ENCODE results near the gene AASDH. TPM values are rescaled to one million over a fixed set of nuclear protein-coding genes. Genes with fewer than 3 reads are reported as not detected.

AASDH gene
- total RNA-seq, 1 experiment from 2014 or later = 11.5 TPM

DNA sequence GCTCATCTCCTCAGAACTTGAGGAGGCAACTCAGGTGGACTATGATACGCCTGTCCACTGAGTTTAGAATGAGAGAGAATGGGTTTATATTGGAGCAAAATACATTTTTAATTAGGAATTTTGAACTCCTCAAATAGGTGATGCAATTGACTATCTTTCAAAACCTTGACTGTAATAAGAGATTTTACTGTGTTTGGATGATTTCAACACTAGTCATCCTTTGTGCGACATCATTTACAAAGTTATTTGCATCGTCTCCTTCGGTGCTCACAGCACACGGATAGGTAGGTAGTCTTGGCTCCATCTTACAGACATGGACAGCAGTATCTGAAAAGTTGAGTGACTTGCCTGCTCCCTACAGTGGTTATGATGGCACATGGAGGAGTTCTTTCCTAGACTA, 67.0 kb downstream of the AASDH start:
- Histone ChIP-seq H4K20me1 (ENCODE audit: insufficient read depth) (no peaks in the 10 kb centered on the region), H3K27ac (no peak overlapping the region), H3K9me2 (ENCODE audit: insufficient read depth) (no peaks in the 10 kb centered on the region), H3K4me3 (no peak overlapping the region), H3K79me2 (ENCODE audit: low read depth) (no peaks in the 10 kb centered on the region), H2AFZ (no peak overlapping the region), H3K4me1 (replicated peaks; ENCODE audit: insufficient read depth) (no peaks in the 10 kb centered on the region), H3F3A (ENCODE audit: insufficient read depth, low read depth) (no peaks in the 10 kb centered on the region), H3K36me3 (ENCODE audit: low read depth) (no peaks in the 10 kb centered on the region), H3K27me3 (ENCODE audit: insufficient read depth, low read depth) (no peaks in the 10 kb centered on the region), H3K9me3 (ENCODE audit: insufficient read depth, low read depth) (no peaks in the 10 kb centered on the region), H3K4me2 (no peak overlapping the region)
- TF ChIP-seq, protein P1, sequence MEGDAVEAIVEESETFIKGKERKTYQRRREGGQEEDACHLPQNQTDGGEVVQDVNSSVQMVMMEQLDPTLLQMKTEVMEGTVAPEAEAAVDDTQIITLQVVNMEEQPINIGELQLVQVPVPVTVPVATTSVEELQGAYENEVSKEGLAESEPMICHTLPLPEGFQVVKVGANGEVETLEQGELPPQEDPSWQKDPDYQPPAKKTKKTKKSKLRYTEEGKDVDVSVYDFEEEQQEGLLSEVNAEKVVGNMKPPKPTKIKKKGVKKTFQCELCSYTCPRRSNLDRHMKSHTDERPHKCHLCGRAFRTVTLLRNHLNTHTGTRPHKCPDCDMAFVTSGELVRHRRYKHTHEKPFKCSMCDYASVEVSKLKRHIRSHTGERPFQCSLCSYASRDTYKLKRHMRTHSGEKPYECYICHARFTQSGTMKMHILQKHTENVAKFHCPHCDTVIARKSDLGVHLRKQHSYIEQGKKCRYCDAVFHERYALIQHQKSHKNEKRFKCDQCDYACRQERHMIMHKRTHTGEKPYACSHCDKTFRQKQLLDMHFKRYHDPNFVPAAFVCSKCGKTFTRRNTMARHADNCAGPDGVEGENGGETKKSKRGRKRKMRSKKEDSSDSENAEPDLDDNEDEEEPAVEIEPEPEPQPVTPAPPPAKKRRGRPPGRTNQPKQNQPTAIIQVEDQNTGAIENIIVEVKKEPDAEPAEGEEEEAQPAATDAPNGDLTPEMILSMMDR (conservative IDR thresholded peaks at IDR 0.05) = no peak
- no peak for DNase-seq
- no TSS peak for BruUV-seq (replicated peaks)
- CTCF ChIA-PET = no interaction called here
- intact Hi-C loops (cut with micrococcal nuclease; ENCODE audit: unreplicated experiment) = no loop called here
- POLR2A ChIA-PET (ENCODE audit: unreplicated experiment) = no interaction called here

DNA sequence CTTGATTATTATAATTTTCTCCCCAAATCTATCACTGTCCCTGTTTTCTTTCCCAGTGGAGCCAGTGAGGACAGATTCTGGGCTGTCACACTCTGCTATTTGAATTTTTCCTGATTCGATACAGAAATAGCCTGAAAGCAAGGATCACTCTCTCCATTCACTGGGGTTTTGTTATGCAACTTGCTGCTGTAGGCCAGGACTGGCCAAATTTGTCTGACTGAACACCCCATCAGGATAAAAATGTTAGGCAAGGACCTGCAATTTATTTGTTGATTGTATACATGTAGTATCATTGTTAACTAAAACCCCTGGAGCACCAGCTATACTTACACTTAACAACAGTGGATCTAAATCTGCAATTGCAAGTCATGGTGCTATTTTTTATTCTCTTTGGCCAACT, 68.7 kb downstream of the AASDH start:
- TF ChIP-seq, protein P1 (conservative IDR thresholded peaks at IDR 0.05) = no peak
- no peak for TF ChIP-seq EZH2 (IDR thresholded peaks at IDR 0.05; ENCODE audit: low read depth)
- no peaks in the 10 kb centered on the region for H3K36me3 ChIP-seq (ENCODE audit: low read depth)
- no peaks in the 10 kb centered on the region for H4K20me1 ChIP-seq (ENCODE audit: insufficient read depth)
- H3K27ac ChIP-seq = no peak overlapping the region
- POLR2A ChIA-PET (ENCODE audit: unreplicated experiment) = no interaction called here
- no peak overlapping the region for H3K4me3 ChIP-seq
- no peak overlapping the region for H2AFZ ChIP-seq
- CTCF ChIA-PET = no interaction called here
- no TSS peak for BruUV-seq (replicated peaks)
- no peaks in the 10 kb centered on the region for H3K79me2 ChIP-seq (ENCODE audit: low read depth)
- intact Hi-C loops (cut with micrococcal nuclease; ENCODE audit: unreplicated experiment) = no loop called here
- H3K9me2 ChIP-seq (ENCODE audit: insufficient read depth) = no peaks in the 10 kb centered on the region
- no peak for DNase-seq
- no peaks in the 10 kb centered on the region for H3K4me1 ChIP-seq (replicated peaks; ENCODE audit: insufficient read depth)
- no peaks in the 10 kb centered on the region for H3K9me3 ChIP-seq (ENCODE audit: insufficient read depth, low read depth)
- H3K27me3 ChIP-seq (ENCODE audit: insufficient read depth, low read depth) = no peaks in the 10 kb centered on the region
- no peak overlapping the region for H3K4me2 ChIP-seq
- no peaks in the 10 kb centered on the region for H3F3A ChIP-seq (ENCODE audit: insufficient read depth, low read depth)

DNA sequence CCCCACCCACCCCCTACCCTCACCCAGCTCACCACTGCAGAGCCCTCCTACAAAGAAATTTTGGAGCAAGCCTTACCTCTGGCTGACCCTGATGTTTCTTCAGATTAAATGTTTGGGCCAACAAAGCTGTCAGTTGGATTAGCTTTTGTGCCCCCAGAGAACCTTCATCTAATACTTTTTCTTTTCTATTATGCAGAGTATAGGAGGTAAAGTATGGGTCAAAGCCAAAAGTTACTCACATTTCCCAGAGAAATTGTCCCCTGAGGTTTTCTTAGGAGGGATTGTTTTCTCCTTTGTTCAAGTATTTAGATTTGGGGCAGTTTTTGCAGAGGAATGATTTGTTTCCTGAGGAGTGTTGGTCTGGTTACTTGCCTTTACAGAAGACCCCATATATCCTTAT, 69.5 kb downstream of the AASDH start:
- no peaks in the 10 kb centered on the region for H3K36me3 ChIP-seq (ENCODE audit: low read depth)
- TF ChIP-seq, protein P1 (conservative IDR thresholded peaks at IDR 0.05) = no peak
- no peak for TF ChIP-seq EZH2 (IDR thresholded peaks at IDR 0.05; ENCODE audit: low read depth)
- H2AFZ ChIP-seq = no peak overlapping the region
- no peak overlapping the region for H3K27ac ChIP-seq
- no TSS peak for BruUV-seq (replicated peaks)
- no peaks in the 10 kb centered on the region for H3F3A ChIP-seq (ENCODE audit: insufficient read depth, low read depth)
- H4K20me1 ChIP-seq (ENCODE audit: insufficient read depth) = no peaks in the 10 kb centered on the region
- H3K4me3 ChIP-seq = no peak overlapping the region
- H3K9me3 ChIP-seq (ENCODE audit: insufficient read depth, low read depth) = no peaks in the 10 kb centered on the region
- H3K79me2 ChIP-seq (ENCODE audit: low read depth) = no peaks in the 10 kb centered on the region
- H3K4me1 ChIP-seq (replicated peaks; ENCODE audit: insufficient read depth) = no peaks in the 10 kb centered on the region
- H3K4me2 ChIP-seq = no peak overlapping the region
- CTCF ChIA-PET = no interaction called here
- no peak for DNase-seq
- H3K27me3 ChIP-seq (ENCODE audit: insufficient read depth, low read depth) = no peaks in the 10 kb centered on the region
- no peaks in the 10 kb centered on the region for H3K9me2 ChIP-seq (ENCODE audit: insufficient read depth)
- POLR2A ChIA-PET (ENCODE audit: unreplicated experiment) = no interaction called here
- intact Hi-C loops (cut with micrococcal nuclease; ENCODE audit: unreplicated experiment) = no loop called here
